Mesothelial cell of epicardium (in vitro differentiated cells): ENCODE measurements around the gene CD52. TPM values are rescaled to one million over a fixed set of nuclear protein-coding genes. Genes with fewer than 3 reads are reported as not detected.

Experiments used
- DNase-seq, 2 experiments: peaks; one replicate each; pipeline ENCODE4 v3.0.0; 2021; ENCODE audit warnings: low spot score in 2 of 2; ENCODE audit not compliant: unreplicated experiment in 2 of 2
- H3K27ac Mint-ChIP-seq: 2 replicates; pipeline ENCODE4 v1.8.0; 2021; ENCODE audit warnings: mixed read lengths
- H3K27me3 Mint-ChIP-seq: 2 replicates; pipeline ENCODE4 v1.8.0; 2021; ENCODE audit warnings: low read depth, mixed read lengths
- H3K36me3 Mint-ChIP-seq: 2 replicates; pipeline ENCODE4 v1.8.0; 2021; ENCODE audit warnings: mixed read lengths
- H3K4me1 Mint-ChIP-seq: 2 replicates; pipeline ENCODE4 v1.8.0; 2021; ENCODE audit warnings: mixed read lengths
- H3K4me3 Mint-ChIP-seq: 2 replicates; pipeline ENCODE4 v1.8.0; 2021; ENCODE audit warnings: mild to moderate bottlenecking, moderate library complexity, mixed read lengths
- H3K9me3 Mint-ChIP-seq: 2 replicates; pipeline ENCODE4 v1.8.0; 2021; ENCODE audit warnings: mixed read lengths
- total RNA-seq: library from RNA; stranded (reverse); gene quantifications from 3 replicates; pipeline ENCODE4 v1.2.1, GENCODE V29; 2021
- TF ChIP-seq, protein P1 (sequence below): fragments of 200-600 bp; sonication (generic); IDR thresholded peaks from one replicate; pipeline ENCODE4 v1.5.0; 2021; ENCODE audit warnings: antibody characterized with exemption; ENCODE audit not compliant: unreplicated experiment

CD52 gene
- total RNA-seq, 1 donor from 2014 or later = 1.6 TPM

DNA sequence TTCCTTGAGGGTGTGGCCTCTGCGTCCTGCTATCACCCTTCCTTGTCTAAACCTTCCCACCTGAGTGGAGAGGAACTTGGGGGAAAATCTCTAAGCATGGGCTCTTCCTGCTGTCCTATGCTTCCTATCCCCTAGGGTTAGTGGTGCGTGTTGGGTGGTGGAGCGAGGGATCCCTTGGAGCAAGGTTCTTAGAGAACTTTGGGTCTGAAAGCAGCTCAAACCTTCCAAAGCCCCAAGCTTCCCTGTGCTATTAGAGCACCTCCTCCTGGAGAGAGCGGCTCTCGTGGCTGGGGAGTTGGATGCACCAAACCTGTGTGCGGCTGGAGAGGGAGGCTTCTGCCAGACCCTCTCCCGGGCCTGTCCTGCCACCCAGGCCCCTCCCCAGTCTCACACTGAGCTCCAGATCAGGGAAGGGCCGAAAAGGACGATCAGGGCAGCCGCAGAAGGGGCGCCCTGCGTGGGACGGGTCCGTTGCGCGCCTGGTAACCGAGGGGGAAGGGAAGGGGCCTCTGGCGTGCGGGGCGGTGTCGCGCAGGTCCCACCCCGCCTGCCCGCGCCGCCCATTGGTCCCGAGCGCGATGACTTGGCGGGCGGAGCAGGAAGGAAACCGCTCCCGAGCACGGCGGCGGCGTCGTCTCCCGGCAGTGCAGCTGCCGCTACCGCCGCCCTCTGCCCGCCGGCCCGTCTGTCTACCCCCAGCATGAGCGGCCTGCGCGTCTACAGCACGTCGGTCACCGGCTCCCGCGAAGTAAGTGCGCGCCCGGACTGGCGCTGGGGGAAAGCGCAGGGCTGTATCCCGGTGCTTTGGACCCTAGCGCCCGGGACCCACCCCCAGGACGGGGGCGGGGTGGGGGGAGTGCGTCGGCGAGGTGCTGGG lies 38.1 kb upstream of the CD52 start, which contains the start of gene SH3BGRL3:
Gene SH3BGRL3, plus strand, starts transcription at position 631 of the 877 bp plus-strand sequence. Its CDS starts 70 bp downstream, at position 701.
- H3K4me3 Mint-ChIP-seq = peak within 1 kb of the TSS; percentile 87
- H3K4me1 Mint-ChIP-seq = peaks cover 31% of the 10 kb centered on the region
- TF ChIP-seq, protein P1, sequence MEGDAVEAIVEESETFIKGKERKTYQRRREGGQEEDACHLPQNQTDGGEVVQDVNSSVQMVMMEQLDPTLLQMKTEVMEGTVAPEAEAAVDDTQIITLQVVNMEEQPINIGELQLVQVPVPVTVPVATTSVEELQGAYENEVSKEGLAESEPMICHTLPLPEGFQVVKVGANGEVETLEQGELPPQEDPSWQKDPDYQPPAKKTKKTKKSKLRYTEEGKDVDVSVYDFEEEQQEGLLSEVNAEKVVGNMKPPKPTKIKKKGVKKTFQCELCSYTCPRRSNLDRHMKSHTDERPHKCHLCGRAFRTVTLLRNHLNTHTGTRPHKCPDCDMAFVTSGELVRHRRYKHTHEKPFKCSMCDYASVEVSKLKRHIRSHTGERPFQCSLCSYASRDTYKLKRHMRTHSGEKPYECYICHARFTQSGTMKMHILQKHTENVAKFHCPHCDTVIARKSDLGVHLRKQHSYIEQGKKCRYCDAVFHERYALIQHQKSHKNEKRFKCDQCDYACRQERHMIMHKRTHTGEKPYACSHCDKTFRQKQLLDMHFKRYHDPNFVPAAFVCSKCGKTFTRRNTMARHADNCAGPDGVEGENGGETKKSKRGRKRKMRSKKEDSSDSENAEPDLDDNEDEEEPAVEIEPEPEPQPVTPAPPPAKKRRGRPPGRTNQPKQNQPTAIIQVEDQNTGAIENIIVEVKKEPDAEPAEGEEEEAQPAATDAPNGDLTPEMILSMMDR = no peak
- no peaks in the 10 kb centered on the region for H3K27me3 Mint-ChIP-seq
- no peaks in the 10 kb centered on the region for H3K9me3 Mint-ChIP-seq
- peaks cover 4% of the 10 kb centered on the region for H3K36me3 Mint-ChIP-seq
- peak within 1 kb of the TSS; percentile 88 for H3K27ac Mint-ChIP-seq
- DNase-seq = peak; percentile 65 to 81

DNA sequence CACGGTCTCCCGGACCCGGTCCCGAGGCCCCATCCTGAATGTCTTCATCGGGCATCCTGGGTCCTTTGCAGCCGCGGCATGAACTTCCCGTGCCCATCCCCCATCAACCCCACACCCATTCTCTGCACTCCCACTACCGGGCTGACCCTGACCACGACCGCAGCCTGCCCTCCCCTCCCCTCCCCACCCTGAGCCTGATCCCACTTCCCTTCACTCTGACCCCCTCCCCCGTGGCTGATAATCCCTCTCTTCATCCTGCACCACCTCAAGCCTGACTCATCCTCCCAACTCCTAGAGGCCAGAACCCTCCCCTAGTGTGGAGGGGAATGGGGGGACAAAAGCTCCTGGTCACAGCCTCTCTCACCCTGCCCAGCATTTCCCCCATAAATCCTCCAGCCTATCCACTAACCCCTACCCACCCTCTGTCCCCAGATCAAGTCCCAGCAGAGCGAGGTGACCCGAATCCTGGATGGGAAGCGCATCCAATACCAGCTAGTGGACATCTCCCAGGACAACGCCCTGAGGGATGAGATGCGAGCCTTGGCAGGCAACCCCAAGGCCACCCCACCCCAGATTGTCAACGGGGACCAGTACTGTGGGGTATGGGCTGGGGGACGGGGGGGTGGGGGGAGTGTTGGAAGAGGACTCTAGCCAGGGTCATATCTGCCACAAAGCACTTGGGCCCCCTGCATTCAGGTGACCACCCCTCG lies 37.3 kb upstream of the CD52 start:
- no peak for DNase-seq
- TF ChIP-seq, protein P1 = no peak
- Mint-ChIP-seq H3K4me1 (peaks cover 34% of the 10 kb centered on the region), H3K36me3 (peaks cover 3% of the 10 kb centered on the region), H3K27me3 (no peaks in the 10 kb centered on the region), H3K9me3 (no peaks in the 10 kb centered on the region), H3K4me3 (peak overlapping the region; percentile 87), H3K27ac (peak overlapping the region; percentile 47)

DNA sequence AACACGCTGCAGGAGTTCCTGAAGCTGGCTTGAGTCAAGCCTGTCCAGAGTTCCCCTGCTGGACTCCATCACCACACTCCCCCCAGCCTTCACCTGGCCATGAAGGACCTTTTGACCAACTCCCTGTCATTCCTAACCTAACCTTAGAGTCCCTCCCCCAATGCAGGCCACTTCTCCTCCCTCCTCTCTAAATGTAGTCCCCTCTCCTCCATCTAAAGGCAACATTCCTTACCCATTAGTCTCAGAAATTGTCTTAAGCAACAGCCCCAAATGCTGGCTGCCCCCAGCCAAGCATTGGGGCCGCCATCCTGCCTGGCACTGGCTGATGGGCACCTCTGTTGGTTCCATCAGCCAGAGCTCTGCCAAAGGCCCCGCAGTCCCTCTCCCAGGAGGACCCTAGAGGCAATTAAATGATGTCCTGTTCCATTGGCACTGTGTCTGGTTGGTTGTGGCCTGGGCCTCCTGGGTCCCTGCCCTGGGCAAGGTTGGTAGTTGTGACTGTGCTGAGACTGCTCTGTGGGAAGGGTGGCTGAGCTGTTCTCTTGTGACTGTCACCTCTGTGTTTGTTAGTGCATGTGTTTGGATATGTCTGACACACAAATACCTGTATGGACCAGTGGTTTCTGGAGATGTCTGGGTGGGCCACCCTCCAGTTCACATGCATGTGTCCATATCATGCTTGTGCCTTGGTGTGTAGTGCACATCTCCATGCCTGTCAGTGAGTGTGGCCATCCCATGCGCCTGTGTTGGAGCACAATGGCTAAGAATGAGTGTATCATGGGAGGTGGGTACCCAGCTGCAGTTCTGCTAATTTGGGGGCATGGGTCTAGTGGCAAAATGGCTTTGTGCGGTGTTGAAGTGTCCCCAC lies 36.4 kb upstream of the CD52 start:
- DNase-seq = no peak
- TF ChIP-seq, protein P1 = no peak
- Mint-ChIP-seq H3K27me3 (no peaks in the 10 kb centered on the region), H3K4me3 (peak overlapping the region; percentile 59), H3K36me3 (peaks cover 1% of the 10 kb centered on the region), H3K9me3 (no peaks in the 10 kb centered on the region), H3K4me1 (peaks cover 28% of the 10 kb centered on the region), H3K27ac (peak overlapping the region; percentile 47)

DNA sequence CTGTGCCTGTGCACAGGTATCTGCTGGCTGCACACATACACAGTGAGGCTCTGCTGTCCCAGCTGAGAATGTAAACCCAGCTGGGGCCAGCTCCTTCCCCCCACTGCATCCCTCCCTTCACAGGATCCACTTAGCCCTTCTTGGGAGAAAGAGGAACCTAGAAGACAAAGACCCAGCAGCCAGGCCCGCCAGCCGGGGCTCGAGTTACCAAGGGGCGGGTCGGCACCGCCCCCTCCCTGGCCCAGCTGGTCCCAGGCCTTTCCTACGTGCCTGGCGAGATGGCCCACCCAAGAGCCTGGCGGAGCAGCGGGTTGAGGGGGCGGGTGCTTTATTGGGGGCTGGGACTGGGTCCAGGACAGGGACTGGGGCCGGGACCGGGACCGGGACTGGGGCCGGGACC lies 35.8 kb upstream of the CD52 start:
- DNase-seq = no peak
- Mint-ChIP-seq H3K9me3 (no peaks in the 10 kb centered on the region), H3K4me3 (no peak overlapping the region), H3K4me1 (peaks cover 28% of the 10 kb centered on the region), H3K27ac (no peak overlapping the region), H3K27me3 (no peaks in the 10 kb centered on the region), H3K36me3 (peaks cover 1% of the 10 kb centered on the region)
- TF ChIP-seq, protein P1 = no peak

DNA sequence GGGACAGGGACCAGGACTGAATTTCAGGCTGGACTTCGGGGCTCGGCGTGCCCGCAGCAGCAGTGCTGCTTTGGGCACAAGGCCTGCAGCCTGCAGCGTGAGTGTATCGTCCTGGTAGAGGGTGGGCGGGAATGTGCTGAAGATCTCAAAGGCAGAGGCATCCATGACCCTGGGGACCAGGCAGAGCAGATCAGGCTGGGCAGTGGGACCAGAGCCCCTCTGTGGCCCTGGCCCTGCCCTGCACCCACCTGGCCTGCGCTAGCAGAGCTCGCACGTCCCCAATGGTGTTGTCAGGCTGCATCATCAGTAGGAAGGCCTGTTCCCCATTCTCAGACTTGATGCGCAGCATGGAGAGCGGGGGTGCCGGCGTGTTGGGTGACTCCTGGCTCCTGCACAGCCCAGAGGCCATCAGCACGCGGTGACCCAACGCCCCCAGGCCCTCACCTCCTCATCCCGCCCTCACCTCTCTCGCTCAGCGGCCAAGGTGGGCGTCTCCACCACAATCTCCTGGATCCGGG lies 35.3 kb upstream of the CD52 start:
- Mint-ChIP-seq H3K9me3 (no peaks in the 10 kb centered on the region), H3K4me1 (peaks cover 28% of the 10 kb centered on the region), H3K4me3 (no peak overlapping the region), H3K36me3 (peaks cover 1% of the 10 kb centered on the region), H3K27ac (no peak overlapping the region), H3K27me3 (no peaks in the 10 kb centered on the region)
- TF ChIP-seq, protein P1 = no peak
- no peak for DNase-seq
